Measurements from ENCODE around the gene PLEKHA4.
A peak's percentile ranks its signal among the peaks of the same experiment; 100 is the strongest.
"Not testable (repeated sequence)": the region's sequence is repeated elsewhere in the genome, so short reads cannot be mapped to it uniquely, and the experiment has no call there.

The PLEKHA4 gene

DNA sequence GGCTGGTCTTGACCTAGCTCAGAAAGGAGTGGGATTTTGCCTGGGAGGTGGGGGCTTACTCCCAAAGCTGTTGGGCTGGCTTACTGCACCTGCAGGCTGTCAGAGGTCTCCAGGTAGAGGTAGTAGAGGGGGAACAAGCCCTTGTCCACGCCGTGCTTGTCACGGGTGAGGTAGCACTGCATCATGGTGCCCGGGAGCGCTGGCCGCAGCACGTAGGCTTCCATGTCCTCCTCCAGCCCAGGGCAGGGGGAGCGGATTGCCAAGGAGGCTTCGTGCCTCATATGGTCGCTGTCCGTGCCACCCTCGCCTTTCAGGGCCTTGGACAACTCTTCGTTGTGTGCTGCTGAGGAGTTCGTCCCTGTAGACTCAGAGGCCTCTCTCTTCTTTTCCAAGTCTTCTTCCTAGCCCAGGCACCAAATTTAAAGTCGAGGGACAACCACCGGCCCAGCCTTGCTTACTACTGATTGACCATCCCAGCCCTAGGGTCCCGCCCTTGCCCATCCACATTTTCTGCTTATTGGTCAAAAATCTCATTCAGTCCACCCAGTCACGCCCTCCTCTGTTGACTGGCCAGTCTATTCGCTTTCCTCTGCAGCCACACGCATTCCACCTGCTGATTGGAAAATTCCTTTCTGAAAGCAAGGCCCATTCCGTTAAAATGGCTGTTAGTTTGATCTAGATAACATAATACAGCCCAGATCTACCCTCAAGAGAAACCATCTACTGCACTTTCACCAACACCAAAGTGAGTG is 19.6 kb upstream of the PLEKHA4 start:
- DNase-seq: no peak

- DNase-seq: no peak
Measured at GRCh38 chr19:48883726-48884125, 15.3 kb upstream of the PLEKHA4 start.

GRCh38 chr19:48881741-48882657 is 13.6 kb upstream of the PLEKHA4 start:
- DNase-seq: no peak

- DNase-seq: not testable (repeated sequence)
Measured at GRCh38 chr19:48879696-48880095, 11.3 kb upstream of the PLEKHA4 start.

DNA sequence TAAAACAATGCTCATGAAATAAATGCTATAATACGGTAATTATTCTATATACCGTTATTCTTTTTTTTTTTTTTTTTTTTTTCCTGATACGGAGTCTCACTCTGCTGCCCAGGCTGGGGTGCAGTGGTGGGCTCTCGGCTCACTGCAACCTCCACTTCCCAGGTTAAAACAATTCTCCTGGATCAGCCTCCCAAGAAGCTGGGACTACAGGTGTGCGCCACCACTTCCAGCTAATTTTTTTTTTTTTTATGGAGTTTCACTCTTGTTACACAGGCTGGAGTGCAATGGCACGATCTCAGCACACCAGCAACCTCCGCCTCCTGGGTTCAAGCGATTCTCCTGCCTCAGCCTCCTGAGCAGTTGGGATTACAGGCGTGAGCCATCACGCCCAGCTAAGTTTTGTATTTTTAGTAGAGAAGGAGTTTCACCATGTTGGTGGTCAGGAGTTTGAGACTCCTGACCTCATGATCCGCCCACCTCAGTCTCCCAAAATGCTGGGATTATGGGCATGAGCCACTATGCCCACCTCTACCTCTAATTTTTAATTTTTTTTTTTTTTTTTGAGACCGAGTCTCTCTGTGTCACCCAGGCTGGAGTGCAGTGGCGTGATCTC is 10.7 kb upstream of the PLEKHA4 start:
- DNase-seq: no peak

- DNase-seq: no peak
Measured at GRCh38 chr19:48878196-48879024, 10.0 kb upstream of the PLEKHA4 start.

- no peak for DNase-seq
Measured at GRCh38 chr19:48877855-48878195, 9.4 kb upstream of the PLEKHA4 start.

DNA sequence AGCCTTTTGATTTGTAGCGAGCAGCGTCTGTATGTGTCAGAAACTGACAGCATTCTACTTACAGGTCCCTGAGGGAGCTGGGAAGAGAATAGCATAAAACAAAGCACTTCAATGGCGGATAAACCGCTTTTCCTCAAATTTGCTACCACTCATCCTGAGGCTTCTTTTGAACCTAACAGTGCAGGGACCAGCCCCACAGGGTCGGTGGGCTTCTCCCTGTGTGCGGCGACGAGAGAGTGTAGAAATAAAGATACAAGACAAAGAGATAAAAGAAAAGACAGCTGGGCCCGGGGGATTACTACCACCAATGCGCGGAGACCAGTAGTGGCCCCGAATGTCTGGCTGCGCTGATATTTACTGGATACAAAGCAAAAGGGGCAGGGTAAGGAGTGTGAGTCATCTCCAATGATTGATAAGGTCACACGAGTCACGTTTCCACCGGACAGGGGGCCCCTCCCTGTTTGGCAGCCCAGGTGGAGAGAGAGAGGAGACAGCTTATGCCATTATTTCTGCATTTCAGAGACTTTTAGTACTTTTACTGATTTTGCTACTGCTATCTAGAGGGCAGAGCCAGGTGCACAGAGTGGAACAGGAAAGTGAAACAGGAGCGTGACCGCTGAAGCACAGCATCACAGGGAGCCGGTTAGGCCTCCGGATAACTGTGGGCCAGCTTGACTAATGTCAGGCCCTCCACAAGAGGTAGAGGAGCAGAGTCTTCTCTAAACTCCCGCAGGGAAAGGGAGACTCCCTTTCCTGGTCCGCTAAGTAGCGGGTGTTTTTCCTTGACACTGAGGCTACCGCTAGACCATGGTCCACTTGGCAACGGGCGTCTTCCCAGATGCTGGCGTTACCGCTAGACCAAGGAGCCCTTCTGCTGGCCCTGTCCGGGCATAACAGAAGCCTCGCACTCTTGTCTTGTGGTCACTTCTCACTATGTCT is 7.9 kb upstream of the PLEKHA4 start:
- DNase-seq: peak in 1 of 2 experiments; percentile 33

DNA sequence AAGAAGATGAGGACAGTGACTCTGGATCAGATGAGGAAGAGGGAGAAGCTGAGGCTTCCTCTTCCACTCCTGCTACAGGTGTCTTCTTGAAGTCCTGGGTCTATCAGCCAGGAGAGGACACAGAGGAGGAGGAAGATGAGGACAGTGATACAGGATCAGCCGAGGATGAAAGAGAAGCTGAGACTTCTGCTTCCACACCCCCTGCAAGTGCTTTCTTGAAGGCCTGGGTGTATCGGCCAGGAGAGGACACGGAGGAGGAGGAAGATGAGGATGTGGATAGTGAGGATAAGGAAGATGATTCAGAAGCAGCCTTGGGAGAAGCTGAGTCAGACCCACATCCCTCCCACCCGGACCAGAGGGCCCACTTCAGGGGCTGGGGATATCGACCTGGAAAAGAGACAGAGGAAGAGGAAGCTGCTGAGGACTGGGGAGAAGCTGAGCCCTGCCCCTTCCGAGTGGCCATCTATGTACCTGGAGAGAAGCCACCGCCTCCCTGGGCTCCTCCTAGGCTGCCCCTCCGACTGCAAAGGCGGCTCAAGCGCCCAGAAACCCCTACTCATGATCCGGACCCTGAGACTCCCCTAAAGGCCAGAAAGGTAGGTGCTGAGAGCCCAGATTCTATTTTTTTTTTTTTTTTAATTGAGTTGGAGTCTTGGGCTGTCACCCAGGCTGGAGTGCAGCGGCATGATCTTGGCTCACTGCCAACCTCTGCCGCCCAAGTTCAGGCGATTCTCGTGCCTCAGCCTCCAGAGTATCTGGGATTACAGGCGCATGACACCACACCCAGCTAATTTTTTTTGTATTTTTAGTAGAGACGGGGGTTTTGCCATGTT is 6.1 kb upstream of the PLEKHA4 start:
- DNase-seq: no peak

- DNase-seq: no peak
Measured at GRCh38 chr19:48873476-48874302, 5.3 kb upstream of the PLEKHA4 start.

- no peak for DNase-seq
Measured at GRCh38 chr19:48872884-48873475, 4.6 kb upstream of the PLEKHA4 start.

DNA sequence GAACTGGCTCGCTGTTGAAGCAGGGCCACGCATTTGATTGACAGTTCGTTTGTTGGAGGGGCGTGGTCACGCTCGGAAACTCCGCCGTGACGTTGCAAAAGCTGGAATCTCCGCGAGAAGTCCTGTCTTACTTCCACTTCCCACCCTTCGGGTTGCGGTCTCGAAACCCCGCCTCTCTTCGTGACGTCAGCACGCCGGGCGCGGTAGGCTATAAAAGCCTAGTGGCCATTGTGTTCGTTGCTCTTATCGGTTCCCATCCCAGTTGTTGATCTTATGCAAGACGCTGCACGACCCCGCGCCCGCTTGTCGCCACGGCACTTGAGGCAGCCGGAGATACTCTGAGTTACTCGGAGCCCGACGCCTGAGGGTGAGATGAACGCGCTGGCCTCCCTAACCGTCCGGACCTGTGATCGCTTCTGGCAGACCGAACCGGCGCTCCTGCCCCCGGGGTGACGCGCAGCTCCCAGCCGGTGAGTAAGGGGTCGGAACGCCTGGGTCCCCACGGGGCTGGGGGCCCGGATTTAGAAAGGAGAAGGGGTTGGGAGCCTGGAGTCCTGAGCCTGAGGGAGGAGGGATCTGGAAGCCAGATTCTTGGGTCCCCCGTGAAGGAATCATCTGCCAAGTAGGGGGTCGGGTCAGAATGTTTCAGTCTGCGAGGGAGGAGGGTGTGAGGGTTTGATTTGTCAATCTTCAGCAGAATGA is 3.9 kb upstream of the PLEKHA4 start, which contains the start of gene PPP1R15A:
Gene PPP1R15A (plus strand): TSS at position 240 of the 702 bp plus-strand sequence. CDS start 813 bp downstream, outside the sequence.
- DNase-seq: peak; percentile 91 to 99

DNA sequence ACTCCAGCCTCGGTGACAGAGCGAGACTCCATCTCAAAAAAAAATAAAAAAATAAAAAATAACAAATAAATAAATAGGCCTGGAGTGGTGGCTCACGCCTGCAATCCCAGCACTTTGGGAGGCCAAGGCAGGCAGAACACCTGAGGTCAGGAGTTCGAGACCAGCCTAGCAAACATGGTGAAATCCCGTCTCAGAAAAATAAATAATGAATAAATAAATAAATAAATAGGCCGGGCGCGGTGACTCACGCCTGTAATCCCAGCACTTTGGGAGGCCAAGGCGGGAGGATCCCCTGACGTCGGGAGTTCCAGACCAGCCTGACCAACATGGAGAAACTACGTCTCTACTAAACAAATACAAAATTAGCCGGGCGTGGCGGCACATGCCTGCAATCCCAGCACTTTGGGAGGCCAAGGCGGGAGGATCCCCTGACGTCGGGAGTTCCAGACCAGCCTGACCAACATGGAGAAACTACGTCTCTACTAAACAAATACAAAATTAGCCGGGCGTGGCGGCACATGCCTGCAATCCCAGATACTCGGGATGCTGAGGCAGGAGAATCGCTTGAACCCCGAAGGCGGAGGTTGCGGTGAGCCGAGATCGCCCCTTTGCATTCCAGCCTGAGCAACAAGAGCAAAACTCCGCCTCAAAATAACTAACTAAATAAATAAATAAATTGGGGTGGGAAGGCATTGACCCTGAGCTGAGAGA is 3.2 kb upstream of the PLEKHA4 start:
- not testable (repeated sequence) for DNase-seq

DNA sequence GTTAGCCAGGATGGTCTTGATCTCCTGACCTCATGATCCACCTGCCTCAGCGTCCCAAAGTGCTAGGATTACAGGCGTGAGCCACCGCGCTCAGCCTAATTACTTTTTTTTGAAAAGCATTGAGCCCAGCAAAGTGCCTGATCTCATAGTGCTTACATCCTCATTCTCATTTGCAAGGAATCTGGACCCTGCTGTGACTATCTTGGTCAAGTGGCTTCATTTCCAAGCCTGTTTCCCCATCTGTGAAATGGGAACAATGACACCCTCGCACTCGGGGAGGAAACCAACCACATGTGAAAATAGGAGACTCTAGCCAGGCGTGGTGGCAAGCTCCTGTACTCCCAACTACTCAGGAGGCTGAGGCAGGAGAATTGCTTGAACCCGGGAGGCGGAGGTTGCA is 1.6 kb upstream of the PLEKHA4 start:
- DNase-seq: no peak

- no peak for DNase-seq
Measured at GRCh38 chr19:48867746-48868113, 687 bp downstream of the PLEKHA4 start.

DNA sequence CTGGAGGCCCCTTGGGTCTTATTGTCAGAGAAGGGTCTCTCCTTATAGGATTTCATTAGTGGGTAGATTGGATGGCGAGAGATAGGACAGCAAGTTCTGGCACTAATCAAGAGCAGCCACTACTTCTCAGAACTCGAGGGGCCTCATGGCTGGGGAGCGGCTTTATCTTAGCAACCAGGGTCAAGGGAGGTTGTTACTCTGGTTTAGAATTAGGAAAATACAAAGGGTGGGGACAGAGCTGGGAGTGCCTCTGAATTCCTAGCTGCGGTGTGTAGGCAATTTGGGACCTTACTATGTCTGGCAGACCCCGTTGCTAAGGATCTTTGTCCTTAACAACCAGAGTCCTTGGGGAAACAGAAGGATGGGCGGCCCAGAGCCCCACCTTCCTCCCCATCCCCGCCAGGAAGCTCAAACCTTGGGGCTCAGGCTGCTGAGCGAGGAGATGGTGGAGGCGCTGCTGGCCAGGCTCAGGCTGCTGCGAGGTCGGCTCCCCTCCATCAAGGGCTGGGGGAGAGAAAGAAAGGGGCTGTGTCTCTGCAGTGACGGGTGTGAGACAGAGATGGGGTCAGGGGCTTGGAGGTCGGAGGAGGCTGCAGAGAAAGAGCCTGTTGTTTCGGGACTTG is 1.2 kb downstream of the PLEKHA4 start:
- DNase-seq: no peak

DNA sequence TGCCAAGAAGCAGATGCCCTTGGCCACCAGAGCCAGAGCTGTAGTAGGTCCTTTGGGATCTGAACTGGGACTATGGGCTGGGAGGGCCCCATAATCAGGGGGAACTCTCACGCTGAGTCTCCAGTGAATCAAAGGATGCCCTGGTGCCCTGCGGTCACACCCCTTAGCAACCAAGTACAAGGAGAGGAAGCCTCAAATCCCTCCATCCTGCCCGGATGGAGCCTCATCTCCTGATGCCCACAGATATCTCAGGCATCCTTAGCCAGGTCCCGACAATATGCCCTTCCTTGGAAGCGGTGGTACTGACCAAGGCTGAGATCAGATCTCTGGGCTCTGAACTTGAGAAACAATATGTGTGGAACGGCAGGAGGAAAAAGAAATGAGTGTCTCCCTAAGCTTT is 1.7 kb downstream of the PLEKHA4 start:
- no peak for DNase-seq

All from NCI-H524 (cell line).